ENCODE results near the gene E2F4. TPM values are rescaled to one million over a fixed set of nuclear protein-coding genes. Genes with fewer than 3 reads are reported as not detected.

The E2F4 gene
- total and polyA plus RNA-seq, 2 of the 13 experiments (the other 11 are each of a cell fraction or from before 2014, with no cell fraction given), result 84.8 to 91.2 TPM

GRCh38 chr16:67158637-67159600 lies 33.0 kb upstream of the E2F4 start (continued):
- TF ChIP-seq ZBTB40 (IDR thresholded peaks at IDR 0.05) (no peak), ZBTB40 (CRISPR knock-in tag; IDR thresholded peaks at IDR 0.05) (no peak), MYC (CRISPR knock-in tag; IDR thresholded peaks at IDR 0.05; ENCODE audit: borderline replicate concordance) (0 out of 2 replicates have a peak, but pooled peaks have one; percentile 1), MED13 (CRISPR knock-in tag; IDR thresholded peaks at IDR 0.05) (peak; percentile 27; the same call in 1 of the 2 replicates), ZNF317 (CRISPR knock-in tag; IDR thresholded peaks at IDR 0.05) (no peak), SMAD1 (CRISPR knock-in tag; IDR thresholded peaks at IDR 0.05; ENCODE audit: borderline replicate concordance, low read depth) (0 out of 2 replicates have a peak, but pooled peaks have one; percentile 18), AGO1 (IDR thresholded peaks at IDR 0.05; ENCODE audit: low read depth, low read length, poor library complexity, severe bottlenecking) (no peak), NR2F2 (IDR thresholded peaks at IDR 0.05; ENCODE audit: borderline replicate concordance, low read depth) (no peak), PCBP1 (IDR thresholded peaks at IDR 0.05; ENCODE audit: borderline replicate concordance, low read depth, low read length) (0 out of 2 replicates have a peak, but pooled peaks have one; percentile 79), MIER3 (CRISPR knock-in tag; IDR thresholded peaks at IDR 0.05; ENCODE audit: borderline replicate concordance) (0 out of 2 replicates have a peak, but pooled peaks have one; percentile 8)
